IPS-18a (cell line): ENCODE data around the gene RNF13.

ENCODE experiments used
- H3K27ac ChIP-seq: one replicate; pipeline ENCODE4 v1.5.1; 2013; ENCODE audit warnings: low read length
- H3K27me3 ChIP-seq: one replicate; pipeline ENCODE4 v1.6.1; 2013; ENCODE audit warnings: mild to moderate bottlenecking, low read length; ENCODE audit not compliant: control insufficient read depth, insufficient read depth
- H3K36me3 ChIP-seq: one replicate; pipeline ENCODE4 v1.6.1; 2013; ENCODE audit warnings: low read depth, low read length; ENCODE audit not compliant: control insufficient read depth
- H3K4me1 ChIP-seq: one replicate; pipeline ENCODE4 v1.6.1; 2013; ENCODE audit warnings: low read depth, low read length; ENCODE audit not compliant: control insufficient read depth
- H3K4me3 ChIP-seq: one replicate; pipeline ENCODE4 v1.5.1; 2013; ENCODE audit warnings: low read length
- H3K9ac ChIP-seq: one replicate; pipeline ENCODE4 v1.6.1; 2013; ENCODE audit warnings: mild to moderate bottlenecking, low read length, moderate library complexity
- H3K9me3 ChIP-seq: one replicate; pipeline ENCODE4 v1.6.1; 2013; ENCODE audit warnings: low read depth, low read length; ENCODE audit not compliant: control insufficient read depth

RNF13 gene

GRCh38 chr3:149844091-149844490 is 31.1 kb downstream of the RNF13 start:
- Histone ChIP-seq H3K36me3 (no peaks in the 10 kb centered on the region), H3K27ac (no peak overlapping the region), H3K9ac (no peak overlapping the region), H3K4me3 (no peak overlapping the region), H3K4me1 (no peaks in the 10 kb centered on the region), H3K27me3 (no peaks in the 10 kb centered on the region), H3K9me3 (no peaks in the 10 kb centered on the region)

GRCh38 chr3:149845570-149846244 is 32.7 kb downstream of the RNF13 start:
- H3K9me3 ChIP-seq = no peaks in the 10 kb centered on the region
- H3K27ac ChIP-seq = no peak overlapping the region
- H3K4me3 ChIP-seq = no peak overlapping the region
- no peak overlapping the region for H3K9ac ChIP-seq
- no peaks in the 10 kb centered on the region for H3K36me3 ChIP-seq
- no peaks in the 10 kb centered on the region for H3K27me3 ChIP-seq
- no peaks in the 10 kb centered on the region for H3K4me1 ChIP-seq

- Histone ChIP-seq H3K9me3 (no peaks in the 10 kb centered on the region), H3K4me1 (no peaks in the 10 kb centered on the region), H3K9ac (no peak overlapping the region), H3K36me3 (no peaks in the 10 kb centered on the region), H3K27me3 (no peaks in the 10 kb centered on the region), H3K27ac (no peak overlapping the region), H3K4me3 (no peak overlapping the region)
Measured at GRCh38 chr3:149848238-149848637, 35.2 kb downstream of the RNF13 start.

- no peaks in the 10 kb centered on the region for H3K36me3 ChIP-seq
- no peak overlapping the region for H3K27ac ChIP-seq
- H3K4me1 ChIP-seq = no peaks in the 10 kb centered on the region
- H3K27me3 ChIP-seq = no peaks in the 10 kb centered on the region
- H3K9ac ChIP-seq = no peak overlapping the region
- H3K4me3 ChIP-seq = no peak overlapping the region
- no peaks in the 10 kb centered on the region for H3K9me3 ChIP-seq
Measured at GRCh38 chr3:149848688-149849087, 35.7 kb downstream of the RNF13 start.

- H3K36me3 ChIP-seq = no peaks in the 10 kb centered on the region
- no peaks in the 10 kb centered on the region for H3K4me1 ChIP-seq
- H3K9ac ChIP-seq = no peak overlapping the region
- no peaks in the 10 kb centered on the region for H3K9me3 ChIP-seq
- H3K27ac ChIP-seq = no peak overlapping the region
- no peak overlapping the region for H3K4me3 ChIP-seq
- no peaks in the 10 kb centered on the region for H3K27me3 ChIP-seq
Measured at GRCh38 chr3:149850787-149851584, 38.0 kb downstream of the RNF13 start.

GRCh38 chr3:149858911-149859310 is 45.9 kb downstream of the RNF13 start:
- Histone ChIP-seq H3K4me1 (no peaks in the 10 kb centered on the region), H3K9ac (no peak overlapping the region), H3K27me3 (no peaks in the 10 kb centered on the region), H3K9me3 (no peaks in the 10 kb centered on the region), H3K36me3 (no peaks in the 10 kb centered on the region), H3K4me3 (no peak overlapping the region), H3K27ac (no peak overlapping the region)

GRCh38 chr3:149860881-149861280 is 47.9 kb downstream of the RNF13 start:
- no peaks in the 10 kb centered on the region for H3K36me3 ChIP-seq
- no peaks in the 10 kb centered on the region for H3K27me3 ChIP-seq
- H3K4me1 ChIP-seq = no peaks in the 10 kb centered on the region
- no peak overlapping the region for H3K9ac ChIP-seq
- no peak overlapping the region for H3K27ac ChIP-seq
- H3K4me3 ChIP-seq = no peak overlapping the region
- no peaks in the 10 kb centered on the region for H3K9me3 ChIP-seq

- no peak overlapping the region for H3K27ac ChIP-seq
- H3K4me3 ChIP-seq = no peak overlapping the region
- no peaks in the 10 kb centered on the region for H3K36me3 ChIP-seq
- H3K9me3 ChIP-seq = no peaks in the 10 kb centered on the region
- peaks cover 3% of the 10 kb centered on the region for H3K4me1 ChIP-seq
- H3K9ac ChIP-seq = no peak overlapping the region
- no peaks in the 10 kb centered on the region for H3K27me3 ChIP-seq
Measured at GRCh38 chr3:149867563-149867962, 54.5 kb downstream of the RNF13 start.

GRCh38 chr3:149871855-149872254 is 58.8 kb downstream of the RNF13 start:
- H3K9me3 ChIP-seq = no peaks in the 10 kb centered on the region
- H3K36me3 ChIP-seq = no peaks in the 10 kb centered on the region
- H3K4me1 ChIP-seq = peaks cover 3% of the 10 kb centered on the region
- H3K9ac ChIP-seq = no peak overlapping the region
- no peaks in the 10 kb centered on the region for H3K27me3 ChIP-seq
- no peak overlapping the region for H3K4me3 ChIP-seq
- H3K27ac ChIP-seq = no peak overlapping the region

- H3K36me3 ChIP-seq = no peaks in the 10 kb centered on the region
- H3K27me3 ChIP-seq = no peaks in the 10 kb centered on the region
- no peak overlapping the region for H3K4me3 ChIP-seq
- no peak overlapping the region for H3K9ac ChIP-seq
- no peaks in the 10 kb centered on the region for H3K9me3 ChIP-seq
- peaks cover 3% of the 10 kb centered on the region for H3K4me1 ChIP-seq
- no peak overlapping the region for H3K27ac ChIP-seq
Measured at GRCh38 chr3:149872589-149872988, 59.6 kb downstream of the RNF13 start.

- no peak overlapping the region for H3K27ac ChIP-seq
- no peaks in the 10 kb centered on the region for H3K9me3 ChIP-seq
- no peaks in the 10 kb centered on the region for H3K36me3 ChIP-seq
- H3K4me1 ChIP-seq = no peaks in the 10 kb centered on the region
- H3K4me3 ChIP-seq = no peak overlapping the region
- H3K27me3 ChIP-seq = no peaks in the 10 kb centered on the region
- H3K9ac ChIP-seq = no peak overlapping the region
Measured at GRCh38 chr3:149877668-149878067, 64.7 kb downstream of the RNF13 start.

- Histone ChIP-seq H3K27ac (no peak overlapping the region), H3K9me3 (no peaks in the 10 kb centered on the region), H3K4me1 (no peaks in the 10 kb centered on the region), H3K9ac (no peak overlapping the region), H3K27me3 (no peaks in the 10 kb centered on the region), H3K36me3 (no peaks in the 10 kb centered on the region), H3K4me3 (no peak overlapping the region)
Measured at GRCh38 chr3:149879872-149880271, 66.9 kb downstream of the RNF13 start.
